K562 (cell line): ENCODE results near the gene EVI2B. TPM values are rescaled to one million over a fixed set of nuclear protein-coding genes. Genes with fewer than 3 reads are reported as not detected.
A peak's percentile ranks its signal among the peaks of the same experiment; 100 is the strongest.

Experiments used
- ATAC-seq: fragments of 200-7000 bp; cut with Tn5 transposase; 3 replicates; pipeline ENCODE4 v1.9.1; 2020; ENCODE audit warnings: moderate library complexity
- BruUV-seq: library from RNA; stranded (reverse); fragments of 400-500 nt; replicated peaks from 2 replicates; lab custom pipeline; 2021; lab: Mats Ljungman, UMichigan
- CTCF ChIA-PET: fragments of 300-600 bp; formaldehyde crosslinking; extraction: SDS; loops from one replicate; lab custom pipeline; 2021; ENCODE audit warnings: low intra/inter-chr PET ratio; lab: Yijun Ruan, JAX
- POLR2A ChIA-PET: fragments of 300-600, 350-650 bp; sonication (Branson Sonifier 250); formaldehyde crosslinking; extraction: SDS; loops from one replicate; lab custom pipeline; 2021; ENCODE audit warnings: antibody characterized with exemption, inconsistent platforms; lab: Yijun Ruan, JAX
- DNase-seq, 4 experiments: peaks; one replicate each; pipeline versions ENCODE4 v3.0.0 to v3.0.0-alpha.2; 2011 to 2018; ENCODE audit warnings: low spot score in 3 of 4, mixed read lengths in 3 of 4; ENCODE audit errors: extremely low read depth in 1 of 4
- FAIRE-seq: peaks from 2 replicates; lab custom pipeline; 2011; peaks lifted over from hg19 to GRCh38; lab: Jason Lieb, UNC
- H2AFZ ChIP-seq: 2 replicates; pipeline ENCODE4 v1.6.0; 2011; ENCODE audit warnings: low read depth, low read length, control low read depth, inconsistent platforms
- H3K27ac ChIP-seq: fragments of 200-600 bp; 3 replicates; pipeline ENCODE4 v1.8.0; 2011; ENCODE audit warnings: low read depth, mild to moderate bottlenecking, control low read depth, inconsistent platforms, low read length, moderate library complexity, mixed read lengths; ENCODE audit errors: extremely low read depth
- H3K27me3 ChIP-seq, 2 experiments: fragments of 300-600 bp in 1 of 2; 2 replicates in 1 of 2; 3 replicates in 1 of 2; pipeline versions ENCODE4 v1.6.0 to v1.8.0; 2011; ENCODE audit warnings: inconsistent platforms in 2 of 2, low read length in 2 of 2, mild to moderate bottlenecking in 1 of 2, mixed read lengths in 1 of 2, moderate library complexity in 1 of 2; ENCODE audit not compliant: control insufficient read depth in 2 of 2, insufficient read depth in 2 of 2
- H3K36me3 ChIP-seq: fragments of 300-600 bp; 3 replicates; pipeline ENCODE4 v1.8.0; 2011; ENCODE audit warnings: mild to moderate bottlenecking, low read length, inconsistent platforms; ENCODE audit not compliant: control insufficient read depth, insufficient read depth
- H3K4me1 ChIP-seq, 2 experiments: fragments of 200-600 bp in 1 of 2; replicated peaks in 1 of 2; 2 replicates in 1 of 2; 3 replicates in 1 of 2; pipeline versions ENCODE4 v1.5.1 to v1.8.0; 2011; ENCODE audit warnings: inconsistent platforms in 2 of 2, low read length in 2 of 2, mild to moderate bottlenecking in 1 of 2, mixed read lengths in 1 of 2, moderate library complexity in 1 of 2; ENCODE audit not compliant: control insufficient read depth in 2 of 2, insufficient read depth in 2 of 2
- H3K4me2 ChIP-seq: 2 replicates; pipeline ENCODE4 v1.6.1; 2011; ENCODE audit warnings: low read length, control low read depth, inconsistent platforms, mixed read lengths; ENCODE audit not compliant: insufficient read depth
- H3K4me3 ChIP-seq: fragments of 200-600 bp; sonication (generic), shearing (Covaris generic); 2 replicates; pipeline ENCODE4 v1.5.1; 2016; ENCODE audit warnings: control low read depth, inconsistent platforms
- H3K79me2 ChIP-seq: fragments of 200-600 bp; 3 replicates; pipeline ENCODE4 v1.8.0; 2011; ENCODE audit warnings: low read length, inconsistent platforms; ENCODE audit not compliant: control insufficient read depth, insufficient read depth
- H3K9ac ChIP-seq, 2 experiments: 2 replicates each; pipeline versions ENCODE4 v1.6.0 to v1.6.1; 2011; ENCODE audit warnings: low read depth in 2 of 2, low read length in 2 of 2, control low read depth in 1 of 2, inconsistent platforms in 1 of 2, mild to moderate bottlenecking in 1 of 2, mixed read lengths in 1 of 2; ENCODE audit not compliant: insufficient read depth in 1 of 2
- H3K9me1 ChIP-seq: one replicate; pipeline ENCODE4 v1.6.0; 2011; ENCODE audit warnings: inconsistent platforms, mild to moderate bottlenecking, low read length, moderate library complexity; ENCODE audit not compliant: control insufficient read depth, insufficient read depth
- H3K9me3 ChIP-seq: replicated peaks from 2 replicates; pipeline ENCODE4 v1.5.1; 2011; ENCODE audit warnings: low read depth, low read length, inconsistent platforms; ENCODE audit not compliant: control insufficient read depth, insufficient read depth
- H4K20me1 ChIP-seq: replicated peaks from 2 replicates; pipeline ENCODE4 v1.6.1; 2011; ENCODE audit warnings: low read length, inconsistent platforms, mixed read lengths; ENCODE audit not compliant: control insufficient read depth, insufficient read depth
- BCL6 ChIP-seq: fragments of 250-450 bp; sonication (Bioruptor Pico); IDR thresholded peaks from 2 replicates; pipeline ENCODE4 v1.4.0; 2020
- HLTF ChIP-seq: fragments of 450-650 bp; IDR thresholded peaks from 2 replicates; pipeline ENCODE4 v1.6.1; 2016
- HSF4 ChIP-seq: fragments of 250-450 bp; sonication (Bioruptor Pico); IDR thresholded peaks from 2 replicates; pipeline ENCODE4 v2.1.2; 2022; ENCODE audit warnings: mild to moderate bottlenecking, moderate library complexity, borderline replicate concordance
- SP1 ChIP-seq: sonication (generic); formaldehyde crosslinking; IDR thresholded peaks from 2 replicates; pipeline ENCODE4 v1.8.1; 2022; ENCODE audit warnings: mild to moderate bottlenecking, missing genetic modification reagents
- XRCC3 ChIP-seq: fragments of 450-650 bp; IDR thresholded peaks from 2 replicates; pipeline ENCODE4 v1.6.1; 2017; ENCODE audit warnings: mild to moderate bottlenecking, moderate library complexity
- WGBS: fragments of 100-300 bp; shearing (Covaris generic); methylation state at CpG from one replicate; pipeline ENCODE4 v1.1.6; 2016; ENCODE audit warnings: low coverage, mixed read lengths; ENCODE audit not compliant: insufficient coverage; ENCODE audit errors: missing lambda C conversion rate; 5-methylcytosine and 5-hydroxymethylcytosine counted together
- in situ Hi-C: fragments of 300-500 bp; cut with MboI; formaldehyde crosslinking; loops from 4 replicates; pipeline ENCODE4 v1.15.0; 2018; ENCODE audit warnings: inconsistent platforms, mixed read lengths
- intact Hi-C: fragments of 100-400 bp; cut with micrococcal nuclease; formaldehyde crosslinking; loops from 2 replicates; pipeline ENCODE4 v1.14.2; 2022
- polyA plus RNA-seq, 8 experiments: library from polyadenylated mRNA; depleted of rRNA in 4 of 8; stranded (reverse) in 5 of 8; unstranded in 3 of 8; fragments of >200 nt; fragmentation: Nextera tagmentation in 2 of 8; fragmentation: Illumina TruSeq in 1 of 8; extraction: Ambion mirVana in 2 of 8; extraction: Trizol in 1 of 8; gene quantifications; 2 replicates each; pipeline versions ENCODE4 v1.2.1 to v1.2.3, GENCODE V29; 2011 to 2014; ENCODE audit warnings: inconsistent platforms in 1 of 8, missing spikeins in 1 of 8
- total RNA-seq, 7 experiments: library from RNA; depleted of rRNA in 6 of 7; stranded (reverse); fragments of >200 nt in 6 of 7; fragmentation: Illumina TruSeq in 2 of 7; extraction: Trizol in 2 of 7; gene quantifications; 2 replicates each; pipeline versions ENCODE4 v1.2.1 to v1.2.3, GENCODE V29; 2011 to 2021; ENCODE audit warnings: low replicate concordance in 1 of 7

EVI2B gene
- total and polyA plus RNA-seq, 9 of the 15 experiments (the other 6 are each of a cell fraction or from before 2014, with no cell fraction given), result 0.54 to 8.0 (median 2.5) TPM

DNA sequence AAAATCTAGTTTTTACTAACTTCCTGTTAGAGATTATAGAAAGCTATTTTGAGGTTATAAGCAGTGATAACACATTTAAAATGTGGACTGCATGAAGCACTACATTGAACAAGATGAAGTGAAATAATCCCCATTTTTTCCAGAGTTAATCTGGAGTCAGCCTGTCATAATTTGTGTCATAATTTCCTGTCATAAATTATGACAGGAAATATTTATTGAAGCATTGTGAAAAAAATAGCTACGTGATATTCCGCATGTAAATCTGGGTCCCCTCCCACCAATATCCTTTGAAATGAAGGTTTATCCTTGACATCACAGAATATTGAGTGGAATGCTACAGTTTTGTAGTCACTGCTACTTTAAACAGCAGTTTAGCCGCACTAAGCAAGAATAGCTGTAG is 56.9 kb downstream of the EVI2B start:
- no peaks in the 10 kb centered on the region for H3K4me1 ChIP-seq
- H3K9me1 ChIP-seq, result no peaks in the 10 kb centered on the region
- no peak overlapping the region for H3K4me2 ChIP-seq
- H3K9me3 ChIP-seq, result no peaks in the 10 kb centered on the region
- in situ Hi-C loops (no loop called here), intact Hi-C loops (no loop called here)
- ChIA-PET POLR2A (interaction anchor here (0.8 kb wide), 1 partner anchor 27 kb away, joined by 3 read pairs; no protein-coding TSS in a partner anchor), CTCF (no interaction called here)
- ATAC-seq (no peak), FAIRE-seq (no peak), DNase-seq (no peak)
- 0 out of 2 replicates have a peak, but pooled peaks have one; percentile 12 for TF ChIP-seq XRCC3
- no peak for TF ChIP-seq SP1 (CRISPR knock-in tag)
- no peaks in the 10 kb centered on the region for H4K20me1 ChIP-seq
- no peaks in the 10 kb centered on the region for H3K27me3 ChIP-seq
- no peak overlapping the region for H3K4me3 ChIP-seq
- H3K79me2 ChIP-seq, result no peaks in the 10 kb centered on the region
- 92% methylated on average over 3 of the region's 3 CpGs for WGBS
- no peak overlapping the region for H3K9ac ChIP-seq
- H3K27ac ChIP-seq, result no peak overlapping the region
- peaks cover 36% of the 10 kb centered on the region; the same call in 2 of the 3 replicates for H3K36me3 ChIP-seq
- no peak overlapping the region for H2AFZ ChIP-seq
- no TSS peak for BruUV-seq

DNA sequence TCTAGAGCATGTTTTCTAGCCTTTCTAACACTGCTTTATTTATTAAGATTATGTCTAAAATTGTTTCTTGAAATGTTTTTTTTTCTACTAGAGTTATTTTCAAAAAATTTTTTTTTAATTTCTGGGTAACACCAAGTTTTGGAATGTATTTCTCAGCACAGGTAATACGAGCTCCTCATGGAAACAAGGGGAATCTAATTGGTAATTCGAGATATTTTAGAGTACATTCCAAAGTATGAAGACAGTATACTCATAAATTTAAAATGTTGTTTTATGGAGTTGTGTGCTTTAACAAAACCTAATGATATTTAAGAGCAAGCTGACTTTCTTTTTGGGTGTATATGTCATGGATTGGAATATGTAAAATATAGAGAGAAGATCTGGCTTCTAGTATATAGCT is 59.2 kb downstream of the EVI2B start:
- H3K9ac ChIP-seq, result no peak overlapping the region
- ATAC-seq (no peak), DNase-seq (no peak), FAIRE-seq (no peak)
- ChIA-PET CTCF (no interaction called here), POLR2A (no interaction called here)
- no peak overlapping the region for H2AFZ ChIP-seq
- H3K79me2 ChIP-seq, result no peaks in the 10 kb centered on the region
- H3K27ac ChIP-seq, result no peak overlapping the region
- WGBS, result 76% methylated on average over 2 of the region's 2 CpGs
- intact Hi-C loops (no loop called here), in situ Hi-C loops (no loop called here)
- H4K20me1 ChIP-seq, result no peaks in the 10 kb centered on the region
- no peaks in the 10 kb centered on the region for H3K4me1 ChIP-seq
- H3K36me3 ChIP-seq, result peaks cover 27% of the 10 kb centered on the region; the same call in 1 of the 3 replicates
- H3K27me3 ChIP-seq, result no peaks in the 10 kb centered on the region
- H3K9me3 ChIP-seq, result no peaks in the 10 kb centered on the region
- TF ChIP-seq BCL6 (CRISPR knock-in tag), result no peak
- no peak for TF ChIP-seq HSF4 (CRISPR knock-in tag)
- TF ChIP-seq HLTF, result no peak
- H3K4me3 ChIP-seq, result no peak overlapping the region
- H3K4me2 ChIP-seq, result no peak overlapping the region
- no TSS peak for BruUV-seq
- H3K9me1 ChIP-seq, result no peaks in the 10 kb centered on the region

Other genes with a start within 250 kb of the EVI2B start
- gene NF1, start 219.1 kb downstream of the EVI2B start, total RNA-seq (2014; rRNA removed), result 13.4 and 16.7 TPM in 2 replicates
- 26.3 TPM in 2 replicates for gene NF1, start 219.1 kb downstream of the EVI2B start, total RNA-seq (2014; rRNA removed; fragmentation: Illumina TruSeq; extraction: Trizol)
- gene NF1, start 219.1 kb downstream of the EVI2B start, total RNA-seq (2015; rRNA removed; fragmentation: Illumina TruSeq; extraction: Trizol), result 24.3 and 24.6 TPM in 2 replicates
- gene NF1, start 219.1 kb downstream of the EVI2B start, total RNA-seq (2021), result 36.5 and 41.9 TPM in 2 replicates
- 16.7 and 29.3 TPM in 2 replicates for gene NF1, start 219.1 kb downstream of the EVI2B start, polyA plus RNA-seq (2011; rRNA removed)
- 23.9 and 30.8 TPM in 2 replicates for gene NF1, start 219.1 kb downstream of the EVI2B start, polyA plus RNA-seq (2014; fragmentation: Illumina TruSeq; extraction: Trizol)
- 1 to 10 TPM; 3.4 to 7.5 TPM for gene NF1, start 219.1 kb downstream of the EVI2B start, polyA plus RNA-seq (2014; fragmentation: Nextera tagmentation; extraction: Ambion mirVana)
- 14.0 and 15.4 TPM in 2 replicates for gene NF1, start 219.1 kb downstream of the EVI2B start, polyA plus RNA-seq (2014; rRNA removed)
- not detected in 2 replicates for gene OMG, start 16.8 kb downstream of the EVI2B start, total RNA-seq (2014; rRNA removed)
- not detected in 2 replicates for gene OMG, start 16.8 kb downstream of the EVI2B start, total RNA-seq (2014; rRNA removed; fragmentation: Illumina TruSeq; extraction: Trizol)
- 0.11 TPM in 1 of 2 replicates, not detected in the other for gene OMG, start 16.8 kb downstream of the EVI2B start, total RNA-seq (2015; rRNA removed; fragmentation: Illumina TruSeq; extraction: Trizol)
- gene OMG, start 16.8 kb downstream of the EVI2B start, total RNA-seq (2021), result not detected in 2 replicates
- gene OMG, start 16.8 kb downstream of the EVI2B start, polyA plus RNA-seq (2011; rRNA removed), result 0.03 TPM in 1 of 2 replicates, not detected in the other
- not detected in 2 replicates for gene OMG, start 16.8 kb downstream of the EVI2B start, polyA plus RNA-seq (2014; fragmentation: Illumina TruSeq; extraction: Trizol)
- under 1 TPM in 1 of 2 experiments, not detected in 1; 0.41 TPM for gene OMG, start 16.8 kb downstream of the EVI2B start, polyA plus RNA-seq (2014; fragmentation: Nextera tagmentation; extraction: Ambion mirVana)
- gene OMG, start 16.8 kb downstream of the EVI2B start, polyA plus RNA-seq (2014; rRNA removed), result not detected in 2 replicates
- gene EVI2A, start 7.6 kb upstream of the EVI2B start, total RNA-seq (2014; rRNA removed), result not detected in 2 replicates
- gene EVI2A, start 7.6 kb upstream of the EVI2B start, total RNA-seq (2014; rRNA removed; fragmentation: Illumina TruSeq; extraction: Trizol), result 0.16 TPM in 1 of 2 replicates, not detected in the other
- 0.38 TPM in 1 of 2 replicates, not detected in the other for gene EVI2A, start 7.6 kb upstream of the EVI2B start, total RNA-seq (2015; rRNA removed; fragmentation: Illumina TruSeq; extraction: Trizol)
- gene EVI2A, start 7.6 kb upstream of the EVI2B start, total RNA-seq (2021), result 0.13 TPM in 2 replicates
- gene EVI2A, start 7.6 kb upstream of the EVI2B start, polyA plus RNA-seq (2011; rRNA removed), result 0.06 and 0.08 TPM in 2 replicates
- 0.10 TPM in 1 of 2 replicates, not detected in the other for gene EVI2A, start 7.6 kb upstream of the EVI2B start, polyA plus RNA-seq (2014; fragmentation: Illumina TruSeq; extraction: Trizol)
- gene EVI2A, start 7.6 kb upstream of the EVI2B start, polyA plus RNA-seq (2014; fragmentation: Nextera tagmentation; extraction: Ambion mirVana), result under 1 TPM; 0.17 to 0.37 TPM
- 0.20 TPM in 1 of 2 replicates, not detected in the other for gene EVI2A, start 7.6 kb upstream of the EVI2B start, polyA plus RNA-seq (2014; rRNA removed)
- 14.2 and 16.6 TPM in 2 replicates for gene RAB11FIP4, start 77.6 kb upstream of the EVI2B start, total RNA-seq (2014; rRNA removed)
- gene RAB11FIP4, start 77.6 kb upstream of the EVI2B start, total RNA-seq (2014; rRNA removed; fragmentation: Illumina TruSeq; extraction: Trizol), result 5.8 and 7.0 TPM in 2 replicates
- 9.8 and 11.5 TPM in 2 replicates for gene RAB11FIP4, start 77.6 kb upstream of the EVI2B start, total RNA-seq (2015; rRNA removed; fragmentation: Illumina TruSeq; extraction: Trizol)
- gene RAB11FIP4, start 77.6 kb upstream of the EVI2B start, total RNA-seq (2021), result 12.0 and 12.3 TPM in 2 replicates
- 6.2 and 10.5 TPM in 2 replicates for gene RAB11FIP4, start 77.6 kb upstream of the EVI2B start, polyA plus RNA-seq (2011; rRNA removed)
- 8.1 and 8.9 TPM in 2 replicates for gene RAB11FIP4, start 77.6 kb upstream of the EVI2B start, polyA plus RNA-seq (2014; fragmentation: Illumina TruSeq; extraction: Trizol)
- under 1 TPM; 0.62 to 0.66 TPM for gene RAB11FIP4, start 77.6 kb upstream of the EVI2B start, polyA plus RNA-seq (2014; fragmentation: Nextera tagmentation; extraction: Ambion mirVana)
- gene RAB11FIP4, start 77.6 kb upstream of the EVI2B start, polyA plus RNA-seq (2014; rRNA removed), result 7.9 TPM in 2 replicates